Occipital lobe (tissue), 2 donors: Measurements from ENCODE around the gene NUP214. TPM values are rescaled to one million over a fixed set of nuclear protein-coding genes. Genes with fewer than 3 reads are reported as not detected.
"Not testable (repeated sequence)": the region's sequence is repeated elsewhere in the genome, so short reads cannot be mapped to it uniquely, and the experiment has no call there.

Experiments
- DNase-seq: peaks from one replicate; lab custom pipeline; 2025; lab: John Stamatoyannopoulos, UW
- total RNA-seq: library from RNA; depleted of rRNA; stranded (reverse); fragments of >200 nt; gene quantifications from one replicate; pipeline ENCODE4 v1.2.3, GENCODE V29; 2014

The NUP214 gene
- total RNA-seq, 1 donor from 2014 or later: 9.5 TPM

DNA sequence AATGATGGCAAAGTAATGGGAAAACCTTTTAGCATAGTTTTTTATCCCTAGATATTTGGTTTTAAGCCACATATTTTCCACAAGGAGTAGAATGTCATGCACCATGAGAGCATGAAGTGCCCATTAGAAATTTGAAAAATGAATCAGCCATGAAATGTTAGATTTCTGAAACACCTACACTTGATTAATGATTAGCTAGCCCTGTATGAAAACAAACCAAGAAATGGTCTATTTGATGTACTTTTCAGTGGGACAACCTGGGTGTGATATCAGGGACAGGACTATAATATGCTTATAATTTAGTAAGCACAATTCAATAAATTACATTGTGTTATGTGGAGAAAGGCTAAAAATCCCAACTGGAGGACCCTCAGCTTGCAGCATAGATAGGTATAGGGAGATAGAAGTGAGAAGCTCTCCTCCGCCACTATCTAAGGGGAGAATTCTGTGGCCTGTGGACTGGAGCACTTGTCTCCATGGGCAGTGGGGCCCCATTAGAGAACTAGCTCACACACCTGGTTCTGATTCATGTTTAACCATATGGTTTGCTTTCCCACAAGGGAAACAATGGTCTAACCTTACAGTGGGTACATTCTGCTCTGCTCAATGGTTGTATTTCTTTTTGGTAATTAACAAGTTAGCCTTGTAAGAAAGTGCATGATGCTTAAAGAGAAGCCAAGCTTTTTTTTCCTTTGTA is 35.2 kb downstream of the NUP214 start:
- no peak for DNase-seq

DNA sequence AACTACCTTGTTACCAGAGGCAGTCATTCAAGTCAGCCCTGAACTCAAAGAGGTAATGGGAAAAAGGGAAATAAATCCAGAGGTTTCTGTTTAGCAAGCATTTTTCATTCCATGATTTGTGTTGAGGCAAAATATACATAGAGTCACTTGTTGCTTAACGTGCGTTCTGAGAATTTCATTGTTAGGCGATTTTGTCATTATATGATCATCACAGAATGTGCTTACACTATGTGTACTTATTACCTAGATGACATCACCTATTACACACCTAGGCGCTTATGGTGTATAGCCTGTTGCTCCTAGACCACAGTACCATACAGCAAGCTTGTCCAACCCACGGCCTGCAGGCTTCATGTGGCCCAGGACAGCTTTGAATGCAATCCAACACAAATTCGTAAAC is 36.2 kb downstream of the NUP214 start:
- no peak for DNase-seq

DNA sequence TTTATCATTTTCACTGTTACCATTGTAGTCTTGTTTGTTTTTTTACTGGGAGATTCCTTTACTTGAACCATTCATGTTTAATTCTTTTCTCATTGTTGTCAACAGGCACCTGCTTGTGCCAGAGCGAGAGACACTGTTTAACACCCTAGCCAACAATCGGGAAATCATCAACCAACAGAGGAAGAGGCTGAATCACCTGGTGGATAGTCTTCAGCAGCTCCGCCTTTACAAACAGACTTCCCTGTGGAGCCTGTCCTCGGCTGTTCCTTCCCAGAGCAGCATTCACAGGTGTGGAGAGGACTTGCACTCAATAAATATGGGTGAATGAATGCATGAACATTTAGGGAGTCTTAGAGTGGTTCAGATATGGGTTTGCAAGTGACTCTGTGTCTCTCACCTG is 37.5 kb downstream of the NUP214 start:
- no peak for DNase-seq

- no peak for DNase-seq
Observed at GRCh38 chr9:131165523-131165922, 40.1 kb downstream of the NUP214 start.

DNA sequence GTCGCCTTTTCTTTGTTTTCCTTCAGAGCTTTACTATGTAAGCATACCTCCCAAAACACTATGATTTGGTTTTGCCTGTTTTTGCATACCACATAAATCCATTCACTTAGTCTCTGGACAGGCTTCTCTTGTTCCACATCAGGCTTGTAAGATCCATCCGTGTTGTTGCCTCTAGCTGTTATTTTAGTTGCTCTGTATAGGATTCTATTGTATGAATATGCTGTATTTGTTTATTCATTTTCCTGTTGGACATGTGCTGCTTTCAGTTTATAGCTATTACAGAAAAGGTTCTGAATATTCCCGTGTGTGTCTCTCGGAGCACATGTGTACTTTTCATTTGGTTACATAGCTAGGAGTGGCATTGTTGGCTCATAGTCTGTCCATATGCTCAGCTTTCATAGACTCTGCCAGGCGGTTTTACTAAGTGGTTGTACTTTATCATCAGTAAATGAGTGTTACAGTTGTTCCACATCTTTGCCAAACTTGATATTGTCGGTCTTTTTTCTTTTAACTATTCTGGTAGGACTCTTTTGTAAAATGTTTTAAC is 41.8 kb downstream of the NUP214 start:
- DNase-seq: no peak

DNA sequence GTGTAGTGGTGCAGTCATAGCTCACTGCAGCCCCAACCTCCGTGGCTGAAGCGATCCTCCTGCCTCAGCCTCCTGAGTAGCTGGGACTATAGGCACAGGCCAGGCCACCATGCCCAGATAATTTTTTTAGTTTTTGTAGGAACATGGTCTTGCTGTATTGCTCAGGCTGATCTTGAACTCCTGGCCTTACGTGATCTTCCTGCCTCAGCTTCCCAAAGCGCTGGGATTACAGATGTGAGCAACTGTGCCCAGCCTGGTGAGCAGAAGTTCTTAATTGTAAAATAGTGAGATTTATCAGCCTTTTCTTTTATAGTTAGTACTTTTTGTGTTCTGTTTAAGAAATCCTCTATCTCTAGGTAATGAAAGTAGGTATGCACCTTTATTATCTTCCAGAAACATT is 42.5 kb downstream of the NUP214 start:
- DNase-seq: no peak

DNA sequence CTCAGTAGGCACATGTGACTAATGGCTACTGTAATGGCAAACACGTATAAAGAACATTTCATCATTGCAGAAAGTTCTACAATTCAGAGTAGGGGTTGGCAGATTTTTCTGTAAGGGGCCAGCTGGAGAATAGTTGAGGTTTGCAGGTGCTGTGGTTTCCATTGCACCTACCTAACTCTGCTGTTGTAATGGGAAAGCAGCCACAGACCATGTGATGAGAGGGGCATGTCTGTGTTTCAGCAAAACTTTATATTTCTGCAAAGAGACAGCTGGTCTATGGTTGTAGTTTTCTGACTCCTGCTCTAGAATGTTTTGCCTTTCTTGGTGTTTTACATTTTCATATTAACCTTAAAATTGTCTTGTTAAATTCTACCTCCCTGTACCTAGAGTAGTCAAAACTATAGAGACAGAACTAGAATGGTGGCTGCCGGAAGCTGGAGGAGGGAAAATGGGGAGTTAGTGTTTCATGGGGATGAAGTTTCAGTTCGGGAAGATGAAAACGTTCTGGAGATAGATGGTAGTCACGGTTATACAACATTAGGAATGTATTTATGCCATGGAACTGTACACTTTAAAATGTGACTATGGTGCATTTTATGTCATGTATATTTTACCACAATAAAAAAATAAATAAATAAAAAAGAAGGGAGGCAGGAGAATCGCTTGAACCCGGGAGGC is 44.3 kb downstream of the NUP214 start:
- no peak for DNase-seq

GRCh38 chr9:131173995-131174394 is 48.6 kb downstream of the NUP214 start:
- DNase-seq: no peak

DNA sequence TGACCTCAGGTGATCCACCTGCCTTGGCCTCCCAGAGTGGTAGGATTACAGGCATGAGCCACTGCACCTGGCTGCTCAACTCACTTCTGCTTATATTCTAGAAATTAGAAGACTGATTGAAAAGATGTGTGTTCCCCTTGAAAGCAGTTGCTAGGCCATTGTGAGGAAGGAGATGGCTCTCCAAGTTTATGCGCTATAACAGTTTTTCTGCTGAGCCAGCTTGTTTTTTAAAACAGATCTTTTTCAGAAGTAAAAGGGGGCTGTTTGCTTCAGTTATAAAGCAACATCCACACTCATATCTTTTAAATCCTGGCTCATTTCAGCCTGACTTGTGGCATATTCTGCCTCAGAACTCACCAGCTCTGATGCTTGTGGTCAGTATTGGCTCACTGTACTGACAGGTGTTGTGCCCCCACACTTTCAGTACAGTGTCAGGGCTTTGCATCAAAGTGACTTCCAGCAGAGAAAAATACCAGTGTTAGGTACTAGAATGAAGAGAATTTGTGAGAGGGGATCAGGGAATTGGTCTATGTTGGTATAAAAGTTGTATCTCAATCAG is 49.4 kb downstream of the NUP214 start:
- no peak for DNase-seq

GRCh38 chr9:131177898-131178297 is 52.5 kb downstream of the NUP214 start:
- DNase-seq: no peak

DNA sequence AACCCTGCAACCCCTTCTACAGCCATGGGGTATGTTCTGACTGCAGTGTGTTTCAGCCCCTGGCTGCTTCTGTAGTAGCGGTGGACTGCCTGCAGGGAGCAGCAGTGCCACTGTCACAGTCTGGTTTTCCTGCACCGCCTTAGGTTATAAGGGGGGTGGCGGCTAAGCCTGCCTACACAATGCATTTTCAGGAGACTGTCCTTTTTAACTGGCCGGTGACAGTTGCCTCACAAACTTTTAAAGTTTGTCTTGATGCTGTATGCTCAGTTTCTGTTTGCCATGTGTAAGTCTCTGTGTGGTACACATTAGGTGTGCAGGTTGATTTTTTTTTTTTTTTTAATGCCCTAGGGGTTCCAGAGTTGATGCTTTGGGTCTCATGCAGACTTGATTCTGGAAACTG is 53.0 kb downstream of the NUP214 start:
- DNase-seq: peak; percentile 46

DNA sequence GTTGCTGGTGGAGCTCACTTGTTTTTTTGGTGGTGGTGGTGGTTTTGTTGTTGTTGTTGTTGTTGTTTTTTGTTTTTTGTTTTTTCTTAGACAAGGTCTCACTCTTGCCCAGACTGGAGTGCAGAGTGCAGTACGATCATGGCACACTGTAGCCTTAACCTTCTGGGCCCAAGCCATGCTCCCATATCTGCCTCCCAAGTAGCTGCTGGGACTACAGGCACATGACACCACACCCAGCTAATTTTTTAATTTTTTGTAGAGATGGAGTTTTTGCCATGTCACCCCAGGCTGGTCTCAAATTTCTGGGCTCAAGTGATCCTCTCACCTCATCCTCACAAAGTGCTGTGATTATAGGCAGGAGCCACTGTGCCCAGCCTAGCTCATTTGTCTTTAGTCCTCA is 53.5 kb downstream of the NUP214 start:
- no peak for DNase-seq

- no peak for DNase-seq
Observed at GRCh38 chr9:131179561-131180219, 54.3 kb downstream of the NUP214 start.

DNA sequence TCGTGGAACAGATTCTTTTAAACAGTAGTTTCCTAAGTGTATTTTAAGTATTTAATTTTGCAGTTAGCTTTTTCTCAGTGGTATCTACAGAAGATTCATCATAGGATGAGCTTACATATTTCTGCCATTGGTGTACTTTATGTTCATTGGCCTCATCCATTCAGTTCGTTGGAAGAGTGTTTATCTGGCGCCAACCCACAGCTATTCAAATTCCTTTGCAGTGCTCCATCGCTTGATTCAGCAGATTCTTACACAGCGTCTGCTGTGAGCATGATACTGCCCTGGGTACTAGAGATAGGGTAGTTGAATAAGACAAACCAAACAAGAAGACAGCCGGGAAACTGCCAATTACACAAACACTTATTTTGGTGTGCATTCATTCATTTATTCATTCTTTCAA is 55.1 kb downstream of the NUP214 start:
- DNase-seq: no peak

GRCh38 chr9:131181091-131181681 is 55.8 kb downstream of the NUP214 start:
- no peak for DNase-seq

DNA sequence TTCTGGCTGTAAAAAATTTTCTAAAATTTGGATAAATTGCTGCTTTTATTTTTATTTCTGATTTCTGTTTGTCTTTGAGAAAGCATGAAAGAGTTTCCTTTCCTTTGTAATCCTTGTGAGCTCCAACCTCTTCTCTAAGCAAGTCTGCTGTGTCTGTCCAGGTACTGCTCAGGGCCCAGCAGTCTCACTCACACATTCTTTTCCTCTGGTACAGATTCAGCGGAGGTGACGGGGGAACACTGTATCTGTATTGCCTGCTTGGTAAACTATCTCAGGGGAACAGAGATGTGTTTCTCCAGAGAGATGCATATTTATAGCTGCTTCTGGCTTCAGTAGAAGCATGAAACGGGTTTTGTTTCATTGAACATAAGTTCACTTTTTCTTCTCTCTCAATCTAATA is 60.5 kb downstream of the NUP214 start:
- no peak for DNase-seq

- no peak for DNase-seq
Observed at GRCh38 chr9:131186622-131187021, 61.2 kb downstream of the NUP214 start.

GRCh38 chr9:131187957-131188356 is 62.6 kb downstream of the NUP214 start:
- DNase-seq: no peak

DNA sequence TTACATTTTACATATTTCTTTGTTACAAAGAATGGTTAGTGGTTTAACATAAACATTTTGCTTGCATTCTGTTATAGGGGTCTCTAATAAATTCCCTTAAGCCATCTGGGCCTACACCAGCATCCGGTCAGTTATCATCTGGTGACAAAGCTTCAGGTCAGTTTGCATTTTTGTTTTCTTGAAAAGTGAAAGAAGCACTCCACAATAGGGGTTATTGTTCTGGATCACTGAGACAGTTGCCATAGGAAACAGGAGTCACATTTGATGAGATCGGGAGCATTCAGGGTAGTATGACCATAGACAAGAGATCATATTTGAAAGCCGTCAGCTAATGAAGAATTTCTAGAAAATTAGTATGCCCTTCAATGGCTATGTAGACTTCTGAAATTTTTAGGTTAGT is 63.6 kb downstream of the NUP214 start:
- DNase-seq: no peak

DNA sequence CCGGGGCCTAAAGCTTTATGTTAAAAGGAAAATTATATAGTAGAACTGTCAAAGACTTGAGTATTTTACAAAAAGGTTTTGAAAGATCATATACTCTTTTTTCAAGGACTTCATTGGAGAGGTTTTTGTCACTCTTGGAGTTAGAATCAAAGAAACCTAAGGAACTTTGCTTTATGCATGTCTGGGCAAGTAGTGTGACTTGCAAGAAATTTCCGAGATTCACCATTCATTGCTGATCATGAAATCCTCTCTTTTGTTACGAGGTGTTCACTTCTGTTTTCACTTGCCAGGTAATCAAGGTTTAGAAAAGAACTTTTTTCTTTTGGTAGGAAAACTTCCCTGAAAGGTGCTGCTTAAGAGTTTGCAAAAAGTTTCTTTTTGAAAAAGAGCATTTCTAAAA is 64.8 kb downstream of the NUP214 start:
- no peak for DNase-seq

GRCh38 chr9:131191032-131191431 is 65.6 kb downstream of the NUP214 start:
- DNase-seq: not testable (repeated sequence)

DNA sequence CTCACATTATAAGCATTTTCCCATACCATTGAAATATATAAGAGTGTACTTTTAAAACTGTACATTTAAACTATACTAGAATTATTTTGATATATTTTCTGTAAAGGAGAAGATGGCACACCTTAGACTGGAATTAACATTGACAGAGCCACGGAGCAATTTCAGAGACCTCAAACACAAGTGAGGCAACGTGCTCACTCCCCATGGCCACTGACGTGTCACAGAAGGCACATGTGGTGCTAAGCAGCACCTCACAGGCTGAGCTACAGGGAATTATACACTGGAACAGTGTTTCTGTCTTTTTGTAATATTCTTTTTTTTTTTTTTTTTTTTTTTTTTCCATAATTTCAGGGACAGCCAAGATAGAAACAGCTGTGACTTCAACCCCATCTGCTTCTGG is 66.5 kb downstream of the NUP214 start:
- DNase-seq: no peak
